Activated T-cell treated with anti-CD3 and anti-CD28 coated beads, Interleukin-2, amount 50 U/mL, for 48 hours (primary cell): ENCODE data around the gene SLC30A10.
"Not testable (repeated sequence)": the region's sequence is repeated elsewhere in the genome, so short reads cannot be mapped to it uniquely, and the experiment has no call there.

ENCODE experiments used
- DNase-seq, 2 experiments: peaks; one replicate each; pipeline ENCODE4 v3.0.0-alpha.2; 2020

SLC30A10 gene

DNA sequence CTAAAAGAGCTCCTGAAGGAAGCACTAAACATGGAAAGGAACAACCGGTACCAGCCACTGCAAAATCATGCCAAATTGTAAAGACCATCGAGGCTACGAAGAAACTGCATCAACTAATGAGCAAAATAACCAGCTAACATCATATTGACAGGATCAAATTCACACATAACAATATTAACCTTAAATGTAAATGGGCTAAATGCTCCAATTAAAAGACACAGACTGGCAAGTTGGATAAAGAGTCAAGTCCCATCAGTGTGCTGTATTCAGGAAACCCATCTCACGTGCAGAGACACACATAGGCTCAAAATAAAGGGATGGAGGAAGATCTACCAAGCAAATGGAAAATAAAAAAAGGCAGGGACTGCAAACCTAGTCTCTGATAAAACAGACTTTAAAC is 39.7 kb downstream of the SLC30A10 start:
- not testable (repeated sequence) for DNase-seq

DNA sequence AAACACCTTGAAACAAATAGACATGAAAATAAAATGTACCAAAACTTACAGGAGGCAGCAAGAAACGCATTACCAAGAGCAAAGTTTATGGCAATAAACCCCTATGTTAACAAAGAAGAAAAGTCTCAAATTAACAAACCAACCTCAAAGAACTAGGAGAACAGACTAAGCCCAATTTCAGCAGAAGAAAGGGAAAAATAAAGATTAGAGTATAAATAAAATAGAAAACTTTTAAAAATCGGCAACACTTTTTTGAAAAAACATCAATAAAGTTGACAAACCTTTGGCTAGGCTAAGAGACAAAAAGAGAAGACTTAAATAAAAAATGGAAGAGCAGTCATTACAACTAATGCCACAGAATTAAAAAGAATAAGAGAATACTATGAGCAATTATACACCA is 42.7 kb downstream of the SLC30A10 start:
- DNase-seq: no peak

DNA sequence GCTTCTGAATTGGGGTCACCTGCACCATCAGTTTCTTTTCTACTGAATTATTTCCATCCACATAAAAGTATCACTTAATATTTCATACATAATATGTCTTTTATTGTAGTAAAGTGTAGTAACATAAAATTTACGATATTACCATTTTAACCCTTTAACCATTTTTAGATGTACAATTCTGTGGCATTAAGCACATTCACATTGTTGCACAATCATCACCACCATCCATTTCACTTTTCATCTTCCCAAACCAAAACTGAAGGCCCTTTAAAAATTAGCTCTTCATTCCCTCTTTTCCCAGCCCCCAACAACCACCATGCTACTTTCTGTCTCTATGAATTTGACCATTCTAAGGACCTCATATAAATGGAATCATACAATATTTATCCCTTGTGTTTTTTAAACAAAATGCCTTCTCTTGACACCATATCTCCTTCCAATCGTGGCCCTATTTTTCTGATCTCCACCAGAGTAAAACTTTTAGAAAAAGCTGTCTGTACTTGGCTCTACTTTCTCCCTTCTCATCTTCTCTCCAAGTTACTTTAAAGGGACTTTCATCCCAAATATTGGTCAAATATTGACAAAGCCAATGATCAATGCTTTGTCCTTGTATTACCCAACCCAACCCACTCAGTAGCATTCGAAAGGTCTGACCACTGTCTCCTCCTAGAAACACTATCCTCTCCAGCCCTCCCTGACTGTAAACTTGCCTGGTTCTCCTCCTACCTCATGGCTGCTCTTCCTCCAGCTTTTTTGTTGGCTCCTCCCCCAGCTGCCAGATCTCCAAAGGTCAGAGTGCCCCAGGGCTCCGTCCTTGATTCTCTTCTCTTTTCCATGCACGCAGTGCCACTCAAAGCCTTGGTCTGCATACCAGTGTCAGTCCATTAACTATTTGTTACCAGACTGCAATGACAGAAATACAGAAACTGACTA is 44.7 kb downstream of the SLC30A10 start:
- DNase-seq: no peak

DNA sequence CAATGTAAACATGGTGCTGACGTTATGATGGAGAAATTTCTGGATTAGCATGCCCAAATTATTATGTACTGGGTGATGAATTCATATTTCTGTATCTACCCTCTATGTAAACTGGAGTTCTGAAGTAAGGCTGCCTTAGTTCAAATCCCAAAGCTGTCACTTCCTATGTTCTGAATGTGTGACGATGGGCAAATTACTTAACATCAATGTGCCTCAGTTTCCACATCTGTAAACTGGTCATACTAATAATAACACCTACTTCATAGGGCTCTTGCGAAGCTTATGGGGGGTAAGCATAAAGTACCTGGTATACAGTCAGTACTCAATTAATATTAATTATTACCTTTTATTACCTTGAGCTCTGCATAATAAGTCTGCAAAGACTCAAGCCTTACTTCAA is 45.6 kb downstream of the SLC30A10 start:
- no peak for DNase-seq

DNA sequence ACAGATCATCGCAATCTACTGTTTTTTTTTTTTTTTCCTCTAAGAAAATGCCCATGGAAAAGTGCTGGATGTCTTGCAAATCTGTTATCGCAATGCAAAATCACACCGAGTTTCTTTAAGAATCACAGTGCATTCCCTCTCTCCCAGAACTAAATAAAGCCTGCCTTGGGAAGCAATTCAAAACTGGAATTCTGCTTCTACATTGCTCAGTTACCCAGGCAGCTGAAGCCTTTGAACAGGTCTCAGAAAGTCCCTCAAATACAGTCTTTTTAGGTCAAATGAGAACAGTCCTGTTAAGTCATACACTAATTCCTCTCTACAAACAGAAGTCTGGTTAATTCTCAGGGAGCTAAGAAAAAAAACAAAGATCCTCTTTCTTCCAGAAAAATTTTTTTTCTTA is 46.3 kb downstream of the SLC30A10 start:
- no peak for DNase-seq

DNA sequence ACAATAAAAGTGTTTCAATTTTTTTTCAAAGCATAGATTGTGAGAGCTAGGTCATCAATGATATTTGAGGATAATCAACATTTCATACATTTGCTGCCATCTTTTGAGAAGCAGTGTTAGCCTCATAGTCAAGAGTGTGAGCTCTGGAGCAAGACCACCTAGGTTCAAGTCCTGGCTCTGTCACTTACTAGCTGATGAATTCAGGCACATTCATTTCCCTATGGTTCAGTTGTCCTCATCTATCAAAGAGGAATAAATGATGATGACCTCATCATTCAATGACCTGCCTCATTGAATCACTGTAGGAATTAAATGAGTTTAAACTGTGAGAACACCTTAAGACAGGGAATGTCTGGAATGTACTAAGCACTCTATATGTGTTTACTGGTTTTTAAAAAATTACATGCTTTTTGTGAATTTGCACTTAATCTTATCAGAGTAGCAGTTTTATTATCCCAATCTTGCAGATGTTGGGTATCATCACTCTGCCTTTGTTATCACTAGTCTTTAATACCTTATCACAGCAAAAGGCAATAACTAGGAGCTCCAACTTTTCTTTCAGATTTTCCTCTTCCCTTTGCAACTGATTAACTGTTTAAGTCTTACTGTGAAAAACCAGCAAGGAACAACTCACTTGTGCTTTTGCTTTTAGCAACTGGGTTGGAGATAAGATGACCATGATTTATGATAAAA is 47.4 kb downstream of the SLC30A10 start:
- no peak for DNase-seq

DNA sequence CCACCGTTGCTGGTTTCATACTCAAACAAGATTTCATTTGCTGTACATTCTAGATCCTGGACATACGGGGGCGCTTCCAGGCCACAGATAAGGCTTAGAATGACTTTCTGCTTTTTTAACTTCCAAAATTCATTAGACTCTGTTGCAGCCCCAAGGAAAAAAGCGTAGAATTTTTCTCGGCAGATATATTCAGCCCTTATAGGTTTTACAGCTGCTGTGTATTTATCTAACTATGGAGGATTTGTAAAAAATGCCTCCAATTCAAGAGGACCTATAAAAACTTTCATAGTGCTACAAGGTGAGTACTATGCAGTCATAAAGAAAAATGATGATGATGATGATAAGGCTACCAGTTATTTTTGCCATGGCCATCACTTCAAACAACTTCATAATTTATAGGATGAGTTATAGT is 51.6 kb downstream of the SLC30A10 start:
- DNase-seq: no peak

DNA sequence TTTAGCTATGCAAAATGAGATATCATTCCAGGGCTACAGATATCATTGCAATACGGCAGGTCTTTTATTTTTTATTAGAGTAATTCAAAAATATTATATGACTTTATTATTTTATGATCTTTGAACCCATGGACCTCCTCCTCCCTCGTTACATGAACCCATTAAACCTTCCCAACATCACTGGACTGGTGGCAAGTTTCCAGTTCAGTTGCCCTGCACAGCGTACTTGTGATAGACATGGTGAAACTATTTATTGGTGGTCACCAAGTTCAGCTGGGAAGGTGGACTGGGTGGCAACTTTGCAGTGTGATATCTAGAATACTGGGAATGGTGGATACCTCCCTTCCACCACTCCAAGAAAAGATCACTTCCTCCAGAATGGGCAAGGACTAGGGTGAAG is 52.5 kb downstream of the SLC30A10 start:
- no peak for DNase-seq

DNA sequence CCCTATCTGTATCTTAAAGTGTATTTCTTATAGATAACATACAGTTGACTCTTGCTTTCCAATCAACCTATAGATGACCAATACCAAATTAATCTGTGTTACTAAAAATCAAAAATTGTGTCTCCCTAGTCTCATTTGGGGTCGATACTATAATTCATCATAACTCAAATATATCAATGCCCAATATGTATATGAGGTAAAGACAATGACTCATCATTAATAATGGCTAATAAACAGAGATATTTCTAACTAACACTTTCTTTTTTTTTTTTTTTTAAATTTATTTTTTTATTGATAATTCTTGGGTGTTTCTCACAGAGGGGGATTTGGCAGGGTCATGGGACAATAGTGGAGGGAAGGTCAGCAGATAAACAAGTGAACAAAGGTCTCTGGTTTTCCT is 55.8 kb downstream of the SLC30A10 start:
- DNase-seq: not testable (repeated sequence)

DNA sequence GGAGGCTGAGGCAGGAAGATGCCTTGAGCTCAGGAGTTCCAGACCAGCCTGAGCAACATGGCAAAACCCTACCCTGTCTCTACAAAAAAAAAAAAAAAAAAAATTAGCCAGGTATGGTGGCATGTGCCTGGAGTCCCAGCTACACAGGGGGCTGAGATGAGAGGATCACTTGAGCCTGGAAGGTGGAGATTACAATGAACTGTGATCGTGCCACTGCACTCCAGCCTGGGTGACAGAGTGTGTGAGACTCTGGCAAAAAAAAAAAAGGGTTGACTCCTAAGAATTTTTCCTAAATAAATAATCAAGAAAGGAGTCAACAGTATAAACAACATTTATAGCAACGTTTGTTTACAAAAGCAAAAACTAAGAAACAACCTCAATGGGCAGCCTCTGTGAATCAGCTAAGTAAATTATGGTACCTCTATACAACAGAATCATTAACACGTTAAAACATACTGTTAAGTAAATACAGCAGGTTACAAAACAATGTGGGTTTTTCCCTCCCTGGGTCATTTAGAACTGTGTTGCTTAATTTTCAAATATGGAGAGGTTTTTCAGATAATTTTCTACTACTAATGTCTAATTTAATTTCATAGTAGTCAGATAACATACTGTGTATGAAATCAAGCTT is 56.8 kb downstream of the SLC30A10 start:
- no peak for DNase-seq

DNA sequence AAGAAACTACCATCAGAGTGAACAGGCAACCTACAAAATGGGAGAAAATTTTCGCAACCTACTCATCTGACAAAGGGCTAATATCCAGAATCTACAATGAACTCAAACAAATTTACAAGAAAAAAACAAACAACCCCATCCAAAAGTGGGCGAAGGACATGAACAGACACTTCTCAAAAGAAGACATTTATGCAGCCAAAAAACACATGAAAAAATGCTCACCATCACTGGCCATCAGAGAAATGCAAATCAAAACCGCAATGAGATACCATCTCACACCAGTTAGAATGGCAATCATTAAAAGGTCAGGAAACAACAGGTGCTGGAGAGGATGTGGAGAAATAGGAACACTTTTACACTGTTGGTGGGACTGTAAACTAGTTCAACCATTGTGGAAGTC is 59.7 kb downstream of the SLC30A10 start:
- not testable (repeated sequence) for DNase-seq
